HEK293T (cell line): ENCODE data around the gene PYGO2.

Experiments
- ARNT ChIP-seq: fragments of 450-650 bp; IDR thresholded peaks from 2 replicates; pipeline ENCODE4 v1.6.1; 2017; ENCODE audit warnings: mild to moderate bottlenecking
- CTBP1 ChIP-seq: fragments of 450-650 bp; IDR thresholded peaks from 2 replicates; pipeline ENCODE4 v1.6.1; 2016; ENCODE audit warnings: borderline replicate concordance
- ELF4 ChIP-seq: fragments of 450-650 bp; IDR thresholded peaks from 2 replicates; pipeline ENCODE4 v1.6.1; 2017; ENCODE audit warnings: antibody characterized with exemption
- FOXK2 ChIP-seq: fragments of 450-650 bp; IDR thresholded peaks from 2 replicates; pipeline ENCODE4 v1.6.1; 2016; ENCODE audit warnings: mild to moderate bottlenecking
- FOXM1 ChIP-seq: fragments of 450-650 bp; IDR thresholded peaks from 2 replicates; pipeline ENCODE4 v1.6.1; 2017; ENCODE audit warnings: mild to moderate bottlenecking, borderline replicate concordance
- LEF1 ChIP-seq: fragments of 450-650 bp; IDR thresholded peaks from 2 replicates; pipeline ENCODE4 v1.6.1; 2017; ENCODE audit warnings: mild to moderate bottlenecking, borderline replicate concordance
- SP1 ChIP-seq: fragments of 450-650 bp; IDR thresholded peaks from 2 replicates; pipeline ENCODE4 v1.6.1; 2017
- SUZ12 ChIP-seq: fragments of 450-650 bp; IDR thresholded peaks from 2 replicates; pipeline ENCODE4 v1.6.1; 2016; ENCODE audit warnings: mild to moderate bottlenecking
- TARDBP ChIP-seq: fragments of 450-650 bp; IDR thresholded peaks from 2 replicates; pipeline ENCODE4 v1.6.1; 2016
- ZNF384 ChIP-seq: fragments of 450-650 bp; IDR thresholded peaks from 2 replicates; pipeline ENCODE4 v1.6.1; 2016

- no peak for TF ChIP-seq SP1
- TF ChIP-seq CTBP1 = no peak
- no peak for TF ChIP-seq ARNT
- TF ChIP-seq FOXK2 = no peak
- TF ChIP-seq ZNF384 = no peak
- TF ChIP-seq ELF4 = no peak
- TF ChIP-seq TARDBP = no peak
- TF ChIP-seq LEF1 = no peak
- no peak for TF ChIP-seq SUZ12
- TF ChIP-seq FOXM1 = no peak
These were observed 3.5 kb downstream of the PYGO2 start for GRCh38 chr1:154958036-154958435.
